ENCODE results near the gene TMEM187. TPM values are rescaled to one million over a fixed set of nuclear protein-coding genes. Genes with fewer than 3 reads are reported as not detected.

Gene TMEM187
- total RNA-seq, 1 experiment from 2014 or later, result 2.8 TPM

GRCh38 chrX:154000051-154000450 lies 27.5 kb downstream of the TMEM187 start:
- Histone ChIP-seq H3K9me3 (ENCODE audit: low read depth, low read length, poor library complexity, severe bottlenecking) (no peaks in the 10 kb centered on the region), H3K4me1 (ENCODE audit: insufficient read depth, low read length, poor library complexity, severe bottlenecking) (no peaks in the 10 kb centered on the region), H3K4me3 (ENCODE audit: low read depth, low read length, poor library complexity, severe bottlenecking) (no peak overlapping the region), H3K27me3 (replicated peaks; ENCODE audit: insufficient read depth, low read depth, low read length, poor library complexity) (peaks cover 4% of the 10 kb centered on the region), H3K36me3 (ENCODE audit: insufficient read depth, low read length, poor library complexity, severe bottlenecking) (no peaks in the 10 kb centered on the region), H3K27ac (ENCODE audit: low read depth, low read length, poor library complexity, severe bottlenecking) (no peak overlapping the region)
- no TSS peak for BruUV-seq (replicated peaks)
- DNase-seq (ENCODE audit: low spot score), result no peak
- no peak for TF ChIP-seq CTCF (conservative IDR thresholded peaks at IDR 0.05; ENCODE audit: low read depth, low read length)
- no peak for TF ChIP-seq EZH2 (IDR thresholded peaks at IDR 0.05; ENCODE audit: borderline replicate concordance, low read depth, low read length, poor library complexity, severe bottlenecking)
- ChIA-PET POLR2A (ENCODE audit: low non-redundant PET) (no interaction called here), CTCF (interaction anchor here (0.5 kb wide), 1 partner anchor 19 kb away, joined by 4 read pairs; no protein-coding TSS in a partner anchor)
- intact Hi-C loops (cut with micrococcal nuclease; ENCODE audit: unreplicated experiment), result no loop called here

GRCh38 chrX:154002215-154002719 lies 29.7 kb downstream of the TMEM187 start:
- intact Hi-C loops (cut with micrococcal nuclease; ENCODE audit: unreplicated experiment), result no loop called here
- POLR2A ChIA-PET (ENCODE audit: low non-redundant PET), result interaction anchor here (0.6 kb wide), 1 partner anchor 91 kb away, joined by 8 read pairs; no protein-coding TSS in a partner anchor
- no peaks in the 10 kb centered on the region for H3K9me3 ChIP-seq (ENCODE audit: low read depth, low read length, poor library complexity, severe bottlenecking)
- no TSS peak for BruUV-seq (replicated peaks)
- no peaks in the 10 kb centered on the region for H3K4me1 ChIP-seq (ENCODE audit: insufficient read depth, low read length, poor library complexity, severe bottlenecking)
- H3K4me3 ChIP-seq (ENCODE audit: low read depth, low read length, poor library complexity, severe bottlenecking), result no peak overlapping the region
- DNase-seq (ENCODE audit: low spot score), result peak; percentile 46
- no peaks in the 10 kb centered on the region for H3K27me3 ChIP-seq (replicated peaks; ENCODE audit: insufficient read depth, low read depth, low read length, poor library complexity)
- H3K36me3 ChIP-seq (ENCODE audit: insufficient read depth, low read length, poor library complexity, severe bottlenecking), result no peaks in the 10 kb centered on the region
- TF ChIP-seq EZH2 (IDR thresholded peaks at IDR 0.05; ENCODE audit: borderline replicate concordance, low read depth, low read length, poor library complexity, severe bottlenecking) (no peak), CTCF (conservative IDR thresholded peaks at IDR 0.05; ENCODE audit: low read depth, low read length) (no peak)
- CTCF ChIA-PET, result no interaction called here
- peak overlapping the region; percentile 65 for H3K27ac ChIP-seq (ENCODE audit: low read depth, low read length, poor library complexity, severe bottlenecking)

- Histone ChIP-seq H3K4me1 (ENCODE audit: insufficient read depth, low read length, poor library complexity, severe bottlenecking) (no peaks in the 10 kb centered on the region), H3K9me3 (ENCODE audit: low read depth, low read length, poor library complexity, severe bottlenecking) (no peaks in the 10 kb centered on the region), H3K36me3 (ENCODE audit: insufficient read depth, low read length, poor library complexity, severe bottlenecking) (no peaks in the 10 kb centered on the region), H3K27ac (ENCODE audit: low read depth, low read length, poor library complexity, severe bottlenecking) (no peak overlapping the region), H3K27me3 (replicated peaks; ENCODE audit: insufficient read depth, low read depth, low read length, poor library complexity) (no peaks in the 10 kb centered on the region), H3K4me3 (ENCODE audit: low read depth, low read length, poor library complexity, severe bottlenecking) (no peak overlapping the region)
- intact Hi-C loops (cut with micrococcal nuclease; ENCODE audit: unreplicated experiment), result no loop called here
- no peak for DNase-seq (ENCODE audit: low spot score)
- no TSS peak for BruUV-seq (replicated peaks)
- POLR2A ChIA-PET (ENCODE audit: low non-redundant PET), result no interaction called here
- CTCF ChIA-PET, result no interaction called here
- TF ChIP-seq CTCF (conservative IDR thresholded peaks at IDR 0.05; ENCODE audit: low read depth, low read length) (no peak), EZH2 (IDR thresholded peaks at IDR 0.05; ENCODE audit: borderline replicate concordance, low read depth, low read length, poor library complexity, severe bottlenecking) (no peak)
These were observed 31.8 kb downstream of the TMEM187 start for GRCh38 chrX:154004315-154004714.
